Spleen (tissue), 7 donors: ENCODE data around the gene L1CAM.

Source experiments
- POLR2A ChIP-seq, 3 donors: fragments of 450-650 bp; IDR thresholded peaks; one replicate each; pipeline ENCODE4 v1.5.1; 2017; ENCODE audit warnings: antibody characterized with exemption in 3 of 3, mild to moderate bottlenecking in 1 of 3
- POLR2AphosphoS5 ChIP-seq, 3 donors: sonication (generic); formaldehyde crosslinking; IDR thresholded peaks; one replicate each; pipeline ENCODE4 v1.5.1; 2017; ENCODE audit warnings: antibody characterized with exemption in 3 of 3
- TF ChIP-seq, protein P1 (sequence below), 11 experiments: fragments of 200-600 bp in 7 of 11; fragments of 450-650 bp in 4 of 11; sonication (generic) in 4 of 11; IDR thresholded peaks in 8 of 11; conservative IDR thresholded peaks in 3 of 11; 1 replicate in 7 of 11; 2 replicates in 4 of 11; pipeline versions ENCODE4 v1.4.0 to v1.8.0; 2016 to 2021; ENCODE audit warnings: antibody characterized with exemption in 11 of 11, inconsistent platforms in 4 of 11, mild to moderate bottlenecking in 1 of 11
- donor health status: DM: no; HTN: no; CAD: no; lungs with moderate emphysema.
- donor health status: DM: no; HTN: no; CAD: no.
- donor health status: DM: no; HTN: no; CAD: no.

DNA sequence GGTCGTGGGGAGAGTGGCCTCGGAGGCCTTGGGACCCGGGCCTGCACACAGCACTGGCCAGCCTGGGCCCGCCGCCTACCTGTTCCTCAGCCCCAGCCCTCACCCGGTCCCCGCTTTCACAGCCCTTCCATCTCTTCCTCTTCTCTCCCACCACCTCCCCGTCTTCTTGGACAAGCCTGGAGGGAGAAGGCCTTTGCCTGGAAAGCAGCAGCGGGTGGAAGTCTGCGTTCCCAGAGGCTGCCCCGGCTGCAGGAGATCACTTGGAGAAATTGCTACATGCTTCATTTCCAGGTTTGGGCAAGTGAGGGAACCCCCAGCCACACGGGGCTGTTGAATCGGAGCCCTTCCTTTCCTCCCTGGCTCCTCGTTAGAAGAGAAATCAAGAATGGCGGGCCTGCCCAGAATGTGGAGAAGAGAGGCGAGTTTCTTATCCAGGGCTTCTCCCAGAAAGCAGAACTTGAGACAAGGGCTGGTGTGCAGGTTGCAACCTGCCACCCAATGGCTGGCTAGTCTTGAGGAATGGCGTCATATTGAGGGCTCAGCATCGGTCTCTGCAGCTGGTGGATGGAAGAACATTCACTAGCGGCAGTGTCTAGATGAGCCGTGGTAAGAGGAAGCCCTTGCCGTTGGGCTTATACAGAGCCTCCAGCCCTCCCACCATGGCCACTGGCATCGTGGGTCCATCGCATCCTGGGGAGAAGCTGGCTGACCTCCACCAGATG is 54.4 kb downstream of the L1CAM start:
- TF ChIP-seq POLR2AphosphoS5 (IDR thresholded peaks at IDR 0.05) (no peak), POLR2A (IDR thresholded peaks at IDR 0.05) (no peak)
- TF ChIP-seq, protein P1, sequence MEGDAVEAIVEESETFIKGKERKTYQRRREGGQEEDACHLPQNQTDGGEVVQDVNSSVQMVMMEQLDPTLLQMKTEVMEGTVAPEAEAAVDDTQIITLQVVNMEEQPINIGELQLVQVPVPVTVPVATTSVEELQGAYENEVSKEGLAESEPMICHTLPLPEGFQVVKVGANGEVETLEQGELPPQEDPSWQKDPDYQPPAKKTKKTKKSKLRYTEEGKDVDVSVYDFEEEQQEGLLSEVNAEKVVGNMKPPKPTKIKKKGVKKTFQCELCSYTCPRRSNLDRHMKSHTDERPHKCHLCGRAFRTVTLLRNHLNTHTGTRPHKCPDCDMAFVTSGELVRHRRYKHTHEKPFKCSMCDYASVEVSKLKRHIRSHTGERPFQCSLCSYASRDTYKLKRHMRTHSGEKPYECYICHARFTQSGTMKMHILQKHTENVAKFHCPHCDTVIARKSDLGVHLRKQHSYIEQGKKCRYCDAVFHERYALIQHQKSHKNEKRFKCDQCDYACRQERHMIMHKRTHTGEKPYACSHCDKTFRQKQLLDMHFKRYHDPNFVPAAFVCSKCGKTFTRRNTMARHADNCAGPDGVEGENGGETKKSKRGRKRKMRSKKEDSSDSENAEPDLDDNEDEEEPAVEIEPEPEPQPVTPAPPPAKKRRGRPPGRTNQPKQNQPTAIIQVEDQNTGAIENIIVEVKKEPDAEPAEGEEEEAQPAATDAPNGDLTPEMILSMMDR (IDR thresholded peaks at IDR 0.05 in 8 of 11, conservative IDR thresholded peaks at IDR 0.05 in 3 of 11), result no peak
